SW 1271 (cell line): ENCODE measurements around the gene IGF1.
"Not testable (repeated sequence)": the region's sequence is repeated elsewhere in the genome, so short reads cannot be mapped to it uniquely, and the experiment has no call there.

ENCODE experiments used
- DNase-seq, 2 experiments: peaks; one replicate each; lab custom pipeline; 2025; lab: John Stamatoyannopoulos, UW

IGF1 gene

DNA sequence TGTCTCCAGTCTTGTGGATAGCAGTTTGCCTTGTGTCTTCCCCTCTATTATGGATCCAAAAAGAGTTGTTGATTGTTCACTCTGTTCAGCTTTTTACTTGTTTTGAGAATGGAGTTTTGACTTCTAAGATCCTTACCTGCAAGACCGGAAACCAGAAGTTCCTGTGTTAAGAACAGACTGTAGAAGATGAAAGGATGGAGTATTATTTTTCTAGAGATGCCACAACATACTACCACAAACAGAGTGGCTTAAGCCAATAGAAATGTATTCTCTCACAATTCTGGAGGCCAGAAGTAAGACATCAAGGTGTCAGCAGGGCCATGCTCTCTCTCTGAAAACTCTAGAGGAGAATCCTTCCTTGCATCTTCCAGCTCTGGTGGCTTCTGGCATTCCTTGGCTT, 95.0 kb downstream of the IGF1 start:
- no peak for DNase-seq

- DNase-seq: no peak
These were observed 100.8 kb downstream of the IGF1 start for GRCh38 chr12:102379346-102380162.

- DNase-seq: no peak
These were observed 103.6 kb downstream of the IGF1 start for GRCh38 chr12:102376781-102377180.

GRCh38 chr12:102376181-102376747, 104.1 kb downstream of the IGF1 start:
- DNase-seq: no peak

DNA sequence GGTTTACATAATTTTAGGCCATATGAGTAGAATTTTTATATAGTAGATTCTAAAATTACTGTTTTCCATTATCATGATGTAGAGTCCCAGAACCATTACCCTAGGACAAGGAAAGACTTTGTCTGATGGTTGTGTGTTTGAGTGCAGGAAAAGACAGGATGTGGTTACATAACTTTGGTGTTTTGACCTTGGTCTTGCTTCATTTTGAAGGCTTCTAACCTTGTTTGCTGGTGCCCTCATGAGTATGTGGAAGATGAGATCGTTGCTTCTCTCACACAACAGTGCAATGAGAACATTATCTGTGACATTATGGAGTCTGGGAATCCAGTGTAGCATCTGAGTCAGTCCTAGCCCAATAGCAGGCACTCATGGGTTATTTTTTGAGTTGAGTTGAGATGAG, 106.2 kb downstream of the IGF1 start:
- DNase-seq: no peak

- DNase-seq: no peak
These were observed 108.3 kb downstream of the IGF1 start for GRCh38 chr12:102372087-102372486.

DNA sequence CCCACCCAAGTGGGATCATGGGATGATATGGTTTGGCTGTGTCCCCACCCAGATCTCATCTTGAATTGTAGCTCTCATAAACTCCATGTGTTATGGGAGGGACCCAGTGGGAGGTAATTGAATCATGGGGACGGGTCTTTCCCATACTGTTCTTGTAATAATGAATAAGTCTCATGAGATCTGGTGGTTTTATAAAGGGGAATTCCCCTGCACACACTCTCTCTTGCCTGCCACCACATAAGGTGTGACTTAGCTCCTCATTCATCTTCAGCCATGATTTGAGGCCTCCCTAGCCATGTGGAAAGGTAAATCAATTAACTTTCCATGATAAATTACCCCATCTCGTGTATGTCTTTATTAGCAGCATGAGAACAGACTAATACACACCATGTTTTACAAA, 109.2 kb downstream of the IGF1 start:
- no peak for DNase-seq

GRCh38 chr12:102369876-102370275, 110.5 kb downstream of the IGF1 start:
- no peak for DNase-seq

DNA sequence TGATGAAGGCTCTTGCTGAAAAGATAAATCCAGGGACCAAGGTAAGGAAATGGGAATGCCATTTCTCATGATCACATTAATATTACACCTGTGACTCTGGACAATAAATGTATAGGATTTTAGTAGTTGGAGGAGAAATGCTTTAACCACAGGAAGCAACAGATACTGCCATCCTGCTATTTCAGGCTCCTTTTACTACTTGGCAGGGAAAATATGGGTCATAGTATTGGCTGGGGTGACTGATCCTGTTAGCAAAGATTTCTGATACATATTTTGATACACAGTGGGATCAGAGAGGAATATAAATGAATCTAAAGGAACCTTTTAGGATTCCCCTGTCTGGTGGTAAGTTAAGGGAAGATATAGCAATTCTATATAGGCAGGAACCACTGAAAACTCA, 115.0 kb downstream of the IGF1 start:
- no peak for DNase-seq

DNA sequence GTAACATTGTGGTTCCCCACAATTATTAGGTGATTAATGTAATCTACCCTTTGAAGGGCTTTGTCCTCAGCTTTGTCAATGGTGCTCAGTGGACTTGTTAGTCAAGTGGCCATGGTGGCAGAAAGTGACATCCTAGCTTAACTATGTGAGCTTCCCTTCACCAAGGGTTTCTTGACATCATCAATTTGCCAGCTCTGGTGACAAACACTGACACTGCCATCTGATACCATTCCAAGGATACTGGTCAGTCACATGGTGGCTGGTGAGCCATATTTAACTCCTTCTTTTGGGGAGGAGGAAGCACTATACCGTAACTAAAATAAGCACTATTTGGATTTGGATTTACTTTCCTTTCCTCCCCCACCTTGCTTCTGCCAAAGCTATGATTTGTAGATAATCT, 115.7 kb downstream of the IGF1 start:
- DNase-seq: no peak

- no peak for DNase-seq
These were observed 123.7 kb downstream of the IGF1 start for GRCh38 chr12:102356690-102357089.

- not testable (repeated sequence) for DNase-seq
These were observed 126.1 kb downstream of the IGF1 start for GRCh38 chr12:102354281-102354680.

DNA sequence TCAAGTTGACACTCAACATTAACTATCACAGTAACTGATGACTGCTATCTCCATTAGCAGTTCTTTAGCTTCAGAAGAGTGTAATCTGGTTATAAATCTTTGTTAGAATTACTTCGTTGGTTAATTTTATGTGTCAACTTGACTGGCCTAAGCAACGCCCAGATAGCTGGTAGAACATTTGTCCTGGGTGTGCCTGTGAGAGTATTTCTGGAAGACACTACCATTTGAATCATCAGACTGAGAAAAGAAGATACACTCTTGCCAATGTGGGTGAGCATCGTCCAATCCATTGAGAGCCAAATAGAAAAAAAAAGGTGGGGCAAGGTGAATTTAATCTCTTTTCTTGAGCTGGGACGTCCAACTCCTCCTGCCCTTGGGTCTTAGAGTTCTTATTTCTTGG, 129.0 kb downstream of the IGF1 start:
- DNase-seq: no peak

GRCh38 chr12:102350070-102350469, 130.3 kb downstream of the IGF1 start:
- DNase-seq: no peak

DNA sequence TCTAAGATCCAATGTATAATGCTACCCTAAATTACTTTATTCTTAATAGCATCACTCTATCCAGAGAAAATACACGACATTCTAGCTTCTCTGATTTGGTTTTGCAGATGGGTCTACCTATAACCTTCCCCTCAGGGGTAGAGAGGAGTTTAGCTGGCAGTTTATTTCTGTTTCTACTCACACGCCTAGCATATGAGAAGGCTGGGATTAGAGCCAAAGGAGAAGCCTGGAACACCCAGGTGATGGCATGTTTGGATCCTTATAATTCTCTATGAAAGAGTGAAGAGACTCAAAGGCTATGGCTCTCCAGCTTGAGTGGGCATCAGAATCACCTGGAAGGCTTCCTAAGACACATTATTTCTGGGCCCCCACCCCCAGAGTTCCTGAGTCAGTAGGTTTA, 131.3 kb downstream of the IGF1 start:
- no peak for DNase-seq

DNA sequence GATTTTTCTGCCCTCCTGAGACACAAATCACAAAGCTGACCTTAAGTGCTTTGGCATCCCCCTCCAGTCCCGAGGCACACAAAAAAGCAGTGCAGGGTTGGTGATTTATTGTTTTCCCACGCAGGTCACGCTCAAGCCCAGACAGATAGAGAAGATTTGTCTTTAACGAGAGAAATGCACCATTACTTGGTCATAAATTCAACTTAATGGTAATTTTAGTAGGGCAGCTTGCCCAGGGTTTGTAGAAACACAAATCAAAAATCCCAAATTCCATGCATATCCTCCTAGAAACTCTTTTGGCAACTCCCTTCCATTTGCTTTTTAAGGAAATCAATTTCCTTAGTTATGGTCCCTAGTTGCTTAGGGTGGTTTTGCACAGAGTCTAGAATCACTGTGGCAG, 132.6 kb downstream of the IGF1 start:
- DNase-seq: no peak
